H9 (cell line): Measurements from ENCODE around the gene TCF25. TPM values are rescaled to one million over a fixed set of nuclear protein-coding genes. Genes with fewer than 3 reads are reported as not detected.

Experiments
- DNase-seq: peaks from one replicate; pipeline ENCODE4 v3.0.0-alpha.2; 2017
- H2AFZ ChIP-seq: one replicate; pipeline ENCODE4 v1.6.1; 2013; ENCODE audit warnings: mild to moderate bottlenecking, low read length, control low read depth, moderate library complexity
- H2AK5ac ChIP-seq: 2 replicates; pipeline ENCODE4 v1.6.1; 2013; ENCODE audit warnings: low read length, control low read depth, mixed read lengths; ENCODE audit not compliant: insufficient read length
- H2BK120ac ChIP-seq: one replicate; pipeline ENCODE4 v1.6.1; 2013; ENCODE audit warnings: low read depth, mild to moderate bottlenecking, low read length, control low read depth, inconsistent platforms; ENCODE audit not compliant: poor library complexity, severe bottlenecking
- H2BK12ac ChIP-seq: 2 replicates; pipeline ENCODE4 v1.6.1; 2013; ENCODE audit warnings: low read length, control low read depth, mixed read lengths, low read depth; ENCODE audit not compliant: insufficient read length
- H2BK15ac ChIP-seq: 2 replicates; pipeline ENCODE4 v1.6.1; 2013; ENCODE audit warnings: low read depth, low read length, control low read depth
- H2BK20ac ChIP-seq: one replicate; pipeline ENCODE4 v1.6.1; 2013; ENCODE audit warnings: low read depth, mild to moderate bottlenecking, low read length, control low read depth, inconsistent platforms; ENCODE audit not compliant: poor library complexity, severe bottlenecking
- H2BK5ac ChIP-seq: 2 replicates; pipeline ENCODE4 v1.6.1; 2013; ENCODE audit warnings: low read length, control low read depth, mixed read lengths; ENCODE audit not compliant: insufficient read length
- H3K14ac ChIP-seq: 2 replicates; pipeline ENCODE4 v1.6.1; 2013; ENCODE audit warnings: low read length, control low read depth; ENCODE audit not compliant: insufficient read depth
- H3K18ac ChIP-seq: 2 replicates; pipeline ENCODE4 v1.6.1; 2013; ENCODE audit warnings: low read depth, mild to moderate bottlenecking, mixed read lengths, low read length, control low read depth; ENCODE audit not compliant: insufficient read length
- H3K23ac ChIP-seq: 2 replicates; pipeline ENCODE4 v1.6.1; 2013; ENCODE audit warnings: low read length, control low read depth, mixed read lengths, low read depth; ENCODE audit not compliant: insufficient read length
- H3K23me2 ChIP-seq: 2 replicates; pipeline ENCODE4 v1.6.1; 2013; ENCODE audit warnings: low read depth, mild to moderate bottlenecking, mixed read lengths, low read length, control low read depth; ENCODE audit not compliant: insufficient read length, poor library complexity, severe bottlenecking
- H3K27ac ChIP-seq: 2 replicates; pipeline ENCODE4 v1.5.1; 2013; ENCODE audit warnings: low read length, control low read depth, mixed read lengths, low read depth; ENCODE audit not compliant: insufficient read length
- H3K27me3 ChIP-seq: 2 replicates; pipeline ENCODE4 v1.6.1; 2013; ENCODE audit warnings: low read length, control low read depth, inconsistent platforms; ENCODE audit not compliant: insufficient read depth
- H3K4ac ChIP-seq: 2 replicates; pipeline ENCODE4 v1.6.1; 2013; ENCODE audit warnings: low read depth, mild to moderate bottlenecking, control low read depth, inconsistent platforms, low read length, moderate library complexity
- H3K4me1 ChIP-seq: 2 replicates; pipeline ENCODE4 v1.6.1; 2013; ENCODE audit warnings: low read length, control low read depth, inconsistent platforms; ENCODE audit not compliant: insufficient read depth
- H3K4me2 ChIP-seq: 2 replicates; pipeline ENCODE4 v1.6.1; 2013; ENCODE audit warnings: low read length, control low read depth, mixed read lengths; ENCODE audit not compliant: insufficient read length, insufficient read depth
- H3K56ac ChIP-seq: 2 replicates; pipeline ENCODE4 v1.6.1; 2013; ENCODE audit warnings: low read depth, mild to moderate bottlenecking, mixed read lengths, low read length, control low read depth; ENCODE audit not compliant: insufficient read length
- H3K79me1 ChIP-seq: 2 replicates; pipeline ENCODE4 v1.6.1; 2013; ENCODE audit warnings: low read depth, mild to moderate bottlenecking, moderate library complexity, low read length, control low read depth, inconsistent platforms; ENCODE audit not compliant: insufficient read depth, poor library complexity, severe bottlenecking
- H3K79me2 ChIP-seq: 2 replicates; pipeline ENCODE4 v1.6.1; 2013; ENCODE audit warnings: low read length, control low read depth, inconsistent platforms; ENCODE audit not compliant: insufficient read depth
- H3K9ac ChIP-seq: 2 replicates; pipeline ENCODE4 v1.6.1; 2013; ENCODE audit warnings: low read length, control low read depth, mixed read lengths; ENCODE audit not compliant: insufficient read length; ENCODE audit errors: extremely low read depth
- H3K9me3 ChIP-seq: one replicate; pipeline ENCODE4 v1.6.1; 2013; ENCODE audit warnings: low read depth, low read length, inconsistent platforms; ENCODE audit not compliant: control insufficient read depth
- H3T11ph ChIP-seq: one replicate; pipeline ENCODE4 v1.6.1; 2013; ENCODE audit warnings: mild to moderate bottlenecking, low read length, control low read depth, inconsistent platforms
- H4K20me1 ChIP-seq: one replicate; pipeline ENCODE4 v1.6.1; 2013; ENCODE audit not compliant: control insufficient read depth, insufficient read length, insufficient read depth
- H4K5ac ChIP-seq: 2 replicates; pipeline ENCODE4 v1.6.1; 2013; ENCODE audit warnings: low read depth, mild to moderate bottlenecking, mixed read lengths, low read length, control low read depth; ENCODE audit not compliant: insufficient read length
- H4K8ac ChIP-seq: replicated peaks from 2 replicates; pipeline ENCODE4 v1.6.1; 2013; ENCODE audit warnings: low read length, control low read depth, mixed read lengths, low read depth; ENCODE audit not compliant: insufficient read length
- H4K91ac ChIP-seq: 2 replicates; pipeline ENCODE4 v1.6.1; 2013; ENCODE audit warnings: low read depth, mild to moderate bottlenecking, moderate library complexity, mixed read lengths, low read length, control low read depth; ENCODE audit not compliant: insufficient read length
- H3K27ac Mint-ChIP-seq, 3 experiments: 2 replicates in 2 of 3; 3 replicates in 1 of 3; pipeline ENCODE4 v1.8.0; 2020 to 2021; ENCODE audit warnings: mixed read lengths in 3 of 3, mild to moderate bottlenecking in 1 of 3, moderate library complexity in 1 of 3
- H3K27me3 Mint-ChIP-seq: 2 replicates; pipeline ENCODE4 v1.8.0; 2021; ENCODE audit warnings: low read depth, mild to moderate bottlenecking, moderate library complexity, mixed read lengths
- H3K36me3 Mint-ChIP-seq, 3 experiments: 2 replicates in 2 of 3; 3 replicates in 1 of 3; pipeline ENCODE4 v1.8.0; 2020 to 2021; ENCODE audit warnings: low read depth in 3 of 3, mixed read lengths in 3 of 3; ENCODE audit not compliant: insufficient read depth in 1 of 3
- H3K4me1 Mint-ChIP-seq, 2 experiments: 2 replicates each; pipeline ENCODE4 v1.8.0; 2020; ENCODE audit warnings: mixed read lengths in 2 of 2
- H3K4me3 Mint-ChIP-seq, 2 experiments: 2 replicates in 1 of 2; 3 replicates in 1 of 2; pipeline ENCODE4 v1.8.0; 2020 to 2021; ENCODE audit warnings: mild to moderate bottlenecking in 2 of 2, mixed read lengths in 2 of 2, moderate library complexity in 1 of 2
- H3K9me3 Mint-ChIP-seq, 2 experiments: 2 replicates in 1 of 2; 3 replicates in 1 of 2; pipeline ENCODE4 v1.8.0; 2020; ENCODE audit warnings: mild to moderate bottlenecking in 2 of 2, mixed read lengths in 2 of 2, moderate library complexity in 1 of 2
- WGBS: extraction: QIAGEN DNeasy Blood & Tissue Kit; methylation state at CpG from one replicate; pipeline ENCODE4 v1.1.7; 2013; ENCODE audit warnings: missing lambda C conversion rate, low lambda C conversion rate, mixed read lengths; ENCODE audit not compliant: insufficient read length; ENCODE audit errors: extremely low coverage; 5-methylcytosine and 5-hydroxymethylcytosine counted together
- total RNA-seq: library from RNA; stranded (reverse); gene quantifications from 2 replicates; pipeline ENCODE4 v1.2.1, GENCODE V29; 2021
- TF ChIP-seq, protein P1 (sequence below): fragments of 200-600 bp; sonication (generic); conservative IDR thresholded peaks from 3 replicates; pipeline ENCODE4 v1.8.0; 2021; ENCODE audit warnings: antibody characterized with exemption, mild to moderate bottlenecking

Gene TCF25
- total RNA-seq, 1 experiment from 2014 or later = 109 TPM

DNA sequence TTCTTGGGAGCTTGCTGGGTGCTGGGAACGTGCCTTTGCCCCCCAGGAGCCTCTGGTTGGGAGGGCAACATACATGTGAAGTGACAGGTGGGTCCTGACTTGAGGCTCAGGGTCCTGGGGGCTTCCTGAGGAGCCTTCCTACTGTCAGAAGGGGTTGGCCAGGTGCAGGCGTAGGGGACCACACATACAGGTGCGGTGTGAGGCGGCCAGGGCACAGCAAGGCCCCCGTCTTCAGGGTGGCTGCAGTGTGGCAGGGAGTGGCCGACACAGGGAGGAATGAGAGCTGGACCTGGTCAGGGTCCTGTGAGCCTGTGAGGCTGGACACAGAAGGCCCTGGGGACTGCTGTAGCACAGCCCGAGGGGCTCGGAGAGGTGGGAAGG lies 10.6 kb downstream of the TCF25 start:
- H3K27me3 Mint-ChIP-seq = no peaks in the 10 kb centered on the region
- Histone ChIP-seq H4K91ac (no peak overlapping the region), H3K27ac (no peak overlapping the region), H3K23me2 (no peaks in the 10 kb centered on the region), H4K8ac (no peak overlapping the region), H3K4me2 (no peak overlapping the region), H3T11ph (no peak overlapping the region), H2BK5ac (no peak overlapping the region), H2BK120ac (no peak overlapping the region), H3K27me3 (no peaks in the 10 kb centered on the region), H3K18ac (no peak overlapping the region), H3K4ac (no peak overlapping the region), H2AFZ (no peak overlapping the region), H4K20me1 (no peaks in the 10 kb centered on the region), H3K56ac (no peak overlapping the region), H3K14ac (no peak overlapping the region), H3K79me2 (peaks cover 3% of the 10 kb centered on the region; the same call in 1 of the 2 replicates), H2AK5ac (no peak overlapping the region), H3K79me1 (peaks cover 3% of the 10 kb centered on the region), H2BK15ac (no peak overlapping the region), H3K4me1 (no peaks in the 10 kb centered on the region), H3K23ac (no peak overlapping the region), H3K9ac (no peak overlapping the region), H3K9me3 (no peaks in the 10 kb centered on the region), H2BK12ac (no peak overlapping the region), H2BK20ac (no peak overlapping the region), H4K5ac (no peak overlapping the region)
- H3K36me3 Mint-ChIP-seq = peaks cover 30 to 72% (median 63%) of the 10 kb centered on the region in 3 experiments
- no peak for DNase-seq
- no peaks in the 10 kb centered on the region for H3K9me3 Mint-ChIP-seq
- peak overlapping the region in 1 of 2 experiments; percentile 1; a peak in 1 of 5 replicates for H3K4me3 Mint-ChIP-seq
- no CpG with 5 or more reads among the region's 8 CpGs for WGBS
- TF ChIP-seq, protein P1, sequence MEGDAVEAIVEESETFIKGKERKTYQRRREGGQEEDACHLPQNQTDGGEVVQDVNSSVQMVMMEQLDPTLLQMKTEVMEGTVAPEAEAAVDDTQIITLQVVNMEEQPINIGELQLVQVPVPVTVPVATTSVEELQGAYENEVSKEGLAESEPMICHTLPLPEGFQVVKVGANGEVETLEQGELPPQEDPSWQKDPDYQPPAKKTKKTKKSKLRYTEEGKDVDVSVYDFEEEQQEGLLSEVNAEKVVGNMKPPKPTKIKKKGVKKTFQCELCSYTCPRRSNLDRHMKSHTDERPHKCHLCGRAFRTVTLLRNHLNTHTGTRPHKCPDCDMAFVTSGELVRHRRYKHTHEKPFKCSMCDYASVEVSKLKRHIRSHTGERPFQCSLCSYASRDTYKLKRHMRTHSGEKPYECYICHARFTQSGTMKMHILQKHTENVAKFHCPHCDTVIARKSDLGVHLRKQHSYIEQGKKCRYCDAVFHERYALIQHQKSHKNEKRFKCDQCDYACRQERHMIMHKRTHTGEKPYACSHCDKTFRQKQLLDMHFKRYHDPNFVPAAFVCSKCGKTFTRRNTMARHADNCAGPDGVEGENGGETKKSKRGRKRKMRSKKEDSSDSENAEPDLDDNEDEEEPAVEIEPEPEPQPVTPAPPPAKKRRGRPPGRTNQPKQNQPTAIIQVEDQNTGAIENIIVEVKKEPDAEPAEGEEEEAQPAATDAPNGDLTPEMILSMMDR = no peak
- peak overlapping the region in 1 of 3 experiments; percentile 50; a peak in 1 of 7 replicates for H3K27ac Mint-ChIP-seq
- H3K4me1 Mint-ChIP-seq = no peaks in the 10 kb centered on the region
